ENCODE results near the gene NAV2. TPM values are rescaled to one million over a fixed set of nuclear protein-coding genes. Genes with fewer than 3 reads are reported as not detected.

NAV2 gene
- total RNA-seq, 1 experiment from 2014 or later, result 8.8 TPM

- DNase-seq (ENCODE audit: low spot score), result no peak
Observed at GRCh38 chr11:20053572-20053971, 340.9 kb downstream of the NAV2 start.

- no peak for DNase-seq (ENCODE audit: low spot score)
Observed at GRCh38 chr11:20054584-20054983, 341.9 kb downstream of the NAV2 start.

GRCh38 chr11:20055312-20055711, 342.7 kb downstream of the NAV2 start:
- DNase-seq (ENCODE audit: low spot score), result no peak

GRCh38 chr11:20056109-20056949, 343.7 kb downstream of the NAV2 start:
- DNase-seq (ENCODE audit: low spot score), result no peak

GRCh38 chr11:20056950-20057943, 344.6 kb downstream of the NAV2 start:
- no peak for DNase-seq (ENCODE audit: low spot score)

GRCh38 chr11:20058749-20059458, 346.3 kb downstream of the NAV2 start:
- no peak for DNase-seq (ENCODE audit: low spot score)

GRCh38 chr11:20059587-20060021, 347.0 kb downstream of the NAV2 start:
- DNase-seq (ENCODE audit: low spot score), result no peak

GRCh38 chr11:20060181-20060580, 347.5 kb downstream of the NAV2 start:
- DNase-seq (ENCODE audit: low spot score), result no peak

GRCh38 chr11:20060647-20061205, 348.1 kb downstream of the NAV2 start:
- DNase-seq (ENCODE audit: low spot score), result no peak

GRCh38 chr11:20061776-20062175, 349.1 kb downstream of the NAV2 start:
- no peak for DNase-seq (ENCODE audit: low spot score)

- no peak for DNase-seq (ENCODE audit: low spot score)
Observed at GRCh38 chr11:20064961-20065405, 352.3 kb downstream of the NAV2 start.

GRCh38 chr11:20065406-20065805, 352.8 kb downstream of the NAV2 start:
- DNase-seq (ENCODE audit: low spot score), result no peak

GRCh38 chr11:20066013-20066782, 353.6 kb downstream of the NAV2 start:
- no peak for DNase-seq (ENCODE audit: low spot score)

GRCh38 chr11:20066783-20067156, 354.1 kb downstream of the NAV2 start:
- no peak for DNase-seq (ENCODE audit: low spot score)

GRCh38 chr11:20067665-20068064, 355.0 kb downstream of the NAV2 start:
- no peak for DNase-seq (ENCODE audit: low spot score)

- DNase-seq (ENCODE audit: low spot score), result no peak
Observed at GRCh38 chr11:20068691-20069090, 356.1 kb downstream of the NAV2 start.

GRCh38 chr11:20070459-20070858, 357.8 kb downstream of the NAV2 start:
- DNase-seq (ENCODE audit: low spot score), result no peak

- no peak for DNase-seq (ENCODE audit: low spot score)
Observed at GRCh38 chr11:20075627-20076026, 363.0 kb downstream of the NAV2 start.

GRCh38 chr11:20078846-20079245, 366.2 kb downstream of the NAV2 start:
- DNase-seq (ENCODE audit: low spot score), result no peak

GRCh38 chr11:20080032-20080685, 367.5 kb downstream of the NAV2 start:
- DNase-seq (ENCODE audit: low spot score), result no peak

Measured in A172 (cell line).